Transverse colon (tissue), 4 donors: ENCODE results near the gene AKAP1.

ENCODE experiments used
- EP300 ChIP-seq: sonication (generic); formaldehyde crosslinking; IDR thresholded peaks from one replicate; pipeline ENCODE4 v1.6.1; 2017; ENCODE audit warnings: antibody characterized with exemption, low read depth
- POLR2A ChIP-seq: fragments of 450-650 bp; IDR thresholded peaks from one replicate; pipeline ENCODE4 v1.6.1; 2016; ENCODE audit warnings: antibody characterized with exemption, mild to moderate bottlenecking, moderate library complexity
- POLR2AphosphoS5 ChIP-seq, 3 donors: sonication (generic); formaldehyde crosslinking; IDR thresholded peaks; one replicate each; pipeline ENCODE4 v1.6.1; 2016; ENCODE audit warnings: antibody characterized with exemption in 3 of 3
- TF ChIP-seq, protein P1 (sequence below), 5 experiments: fragments of 200-600 bp in 3 of 5; fragments of 450-650 bp in 2 of 5; sonication (generic) in 3 of 5; IDR thresholded peaks; 1 replicate in 2 of 5; 2 replicates in 3 of 5; pipeline ENCODE4 v1.5.1; 2016 to 2017; ENCODE audit warnings: antibody characterized with exemption in 5 of 5, inconsistent platforms in 3 of 5, mild to moderate bottlenecking in 2 of 5, moderate library complexity in 1 of 5

DNA sequence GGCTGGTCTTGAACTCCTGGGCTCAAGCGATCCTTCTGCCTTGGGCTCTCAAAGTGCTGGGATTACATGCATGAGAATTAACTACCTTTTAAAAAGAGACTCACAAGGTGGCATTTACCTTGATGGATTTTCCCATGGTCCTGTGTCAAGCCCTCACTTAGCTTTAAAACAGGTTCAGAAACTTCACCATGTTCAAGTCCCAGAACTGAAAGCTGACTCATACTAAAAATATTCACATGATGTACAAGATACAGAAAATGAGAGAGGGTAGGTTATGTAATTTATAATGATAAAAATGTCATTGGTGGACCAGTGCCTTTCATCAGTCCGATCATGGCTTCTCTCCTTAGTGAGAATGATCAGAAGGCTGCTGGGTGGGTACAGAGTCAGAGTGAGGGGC, 4.3 kb upstream of the AKAP1 start:
- no peak for TF ChIP-seq EP300
- TF ChIP-seq, protein P1, sequence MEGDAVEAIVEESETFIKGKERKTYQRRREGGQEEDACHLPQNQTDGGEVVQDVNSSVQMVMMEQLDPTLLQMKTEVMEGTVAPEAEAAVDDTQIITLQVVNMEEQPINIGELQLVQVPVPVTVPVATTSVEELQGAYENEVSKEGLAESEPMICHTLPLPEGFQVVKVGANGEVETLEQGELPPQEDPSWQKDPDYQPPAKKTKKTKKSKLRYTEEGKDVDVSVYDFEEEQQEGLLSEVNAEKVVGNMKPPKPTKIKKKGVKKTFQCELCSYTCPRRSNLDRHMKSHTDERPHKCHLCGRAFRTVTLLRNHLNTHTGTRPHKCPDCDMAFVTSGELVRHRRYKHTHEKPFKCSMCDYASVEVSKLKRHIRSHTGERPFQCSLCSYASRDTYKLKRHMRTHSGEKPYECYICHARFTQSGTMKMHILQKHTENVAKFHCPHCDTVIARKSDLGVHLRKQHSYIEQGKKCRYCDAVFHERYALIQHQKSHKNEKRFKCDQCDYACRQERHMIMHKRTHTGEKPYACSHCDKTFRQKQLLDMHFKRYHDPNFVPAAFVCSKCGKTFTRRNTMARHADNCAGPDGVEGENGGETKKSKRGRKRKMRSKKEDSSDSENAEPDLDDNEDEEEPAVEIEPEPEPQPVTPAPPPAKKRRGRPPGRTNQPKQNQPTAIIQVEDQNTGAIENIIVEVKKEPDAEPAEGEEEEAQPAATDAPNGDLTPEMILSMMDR (IDR thresholded peaks at IDR 0.05) = no peak
- no peak for TF ChIP-seq POLR2AphosphoS5 (IDR thresholded peaks at IDR 0.05)
- TF ChIP-seq POLR2A = no peak
